Skeletal muscle tissue (tissue), 4 donors: ENCODE results near the gene RHOXF2. TPM values are rescaled to one million over a fixed set of nuclear protein-coding genes. Genes with fewer than 3 reads are reported as not detected.
"Not testable (repeated sequence)": the region's sequence is repeated elsewhere in the genome, so short reads cannot be mapped to it uniquely, and the experiment has no call there.

ENCODE experiments used
- H3K27ac ChIP-seq: one replicate; pipeline ENCODE4 v1.7.0; 2013; ENCODE audit warnings: mild to moderate bottlenecking, low read depth, low read length, inconsistent platforms
- H3K27me3 ChIP-seq, 3 donors: one replicate each; pipeline ENCODE4 v1.7.0; 2013; ENCODE audit warnings: low read length in 3 of 3; ENCODE audit not compliant: control insufficient read depth in 3 of 3, insufficient read depth in 3 of 3
- H3K36me3 ChIP-seq, 3 donors: one replicate each; pipeline ENCODE4 v1.7.0; 2013; ENCODE audit warnings: low read length in 3 of 3; ENCODE audit not compliant: control insufficient read depth in 3 of 3, insufficient read depth in 3 of 3
- H3K4me1 ChIP-seq, 3 donors: one replicate each; pipeline ENCODE4 v1.7.0; 2013; ENCODE audit warnings: low read length in 3 of 3, mild to moderate bottlenecking in 3 of 3; ENCODE audit not compliant: control insufficient read depth in 3 of 3, insufficient read depth in 3 of 3
- H3K4me3 ChIP-seq, 3 donors: one replicate each; pipeline ENCODE4 v1.7.0; 2013; ENCODE audit warnings: low read length in 3 of 3
- H3K9ac ChIP-seq, 3 donors: one replicate each; pipeline ENCODE4 v1.7.0; 2013; ENCODE audit warnings: low read length in 3 of 3, mild to moderate bottlenecking in 3 of 3, moderate library complexity in 2 of 3, low read depth in 1 of 3
- H3K9me3 ChIP-seq, 3 donors: one replicate each; pipeline ENCODE4 v1.7.0; 2013; ENCODE audit warnings: low read length in 3 of 3; ENCODE audit not compliant: control insufficient read depth in 3 of 3
- total RNA-seq: library from RNA; depleted of rRNA; stranded (reverse); fragments of >200 nt; gene quantifications from one replicate; pipeline ENCODE4 v1.2.3, GENCODE V29; 2014
- donor health status: Osteomylitis.

The RHOXF2 gene
- total RNA-seq, 1 donor from 2014 or later: not detected

GRCh38 chrX:120140293-120140981 lies 18.0 kb upstream of the RHOXF2 start:
- H3K4me1 ChIP-seq: no peaks in the 10 kb centered on the region
- no peaks in the 10 kb centered on the region for H3K27me3 ChIP-seq
- no peak overlapping the region for H3K4me3 ChIP-seq
- no peak overlapping the region for H3K9ac ChIP-seq
- H3K36me3 ChIP-seq: no peaks in the 10 kb centered on the region
- H3K9me3 ChIP-seq: no peaks in the 10 kb centered on the region
- no peak overlapping the region for H3K27ac ChIP-seq

- H3K27ac ChIP-seq: no peak overlapping the region
- H3K4me3 ChIP-seq: no peak overlapping the region
Measured at GRCh38 chrX:120144178-120144844, 14.1 kb upstream of the RHOXF2 start.

GRCh38 chrX:120145295-120145925 lies 13.0 kb upstream of the RHOXF2 start:
- Histone ChIP-seq H3K27ac (no peak overlapping the region), H3K4me1 (no peaks in the 10 kb centered on the region), H3K9me3 (no peaks in the 10 kb centered on the region), H3K4me3 (no peak overlapping the region), H3K27me3 (no peaks in the 10 kb centered on the region), H3K9ac (no peak overlapping the region), H3K36me3 (no peaks in the 10 kb centered on the region)

More at GRCh38 chrX:120144178-120144844, 14.1 kb upstream of the RHOXF2 start:
- Histone ChIP-seq H3K9ac (no peak overlapping the region), H3K4me1 (no peaks in the 10 kb centered on the region), H3K9me3 (no peaks in the 10 kb centered on the region), H3K36me3 (no peaks in the 10 kb centered on the region), H3K27me3 (no peaks in the 10 kb centered on the region)

DNA sequence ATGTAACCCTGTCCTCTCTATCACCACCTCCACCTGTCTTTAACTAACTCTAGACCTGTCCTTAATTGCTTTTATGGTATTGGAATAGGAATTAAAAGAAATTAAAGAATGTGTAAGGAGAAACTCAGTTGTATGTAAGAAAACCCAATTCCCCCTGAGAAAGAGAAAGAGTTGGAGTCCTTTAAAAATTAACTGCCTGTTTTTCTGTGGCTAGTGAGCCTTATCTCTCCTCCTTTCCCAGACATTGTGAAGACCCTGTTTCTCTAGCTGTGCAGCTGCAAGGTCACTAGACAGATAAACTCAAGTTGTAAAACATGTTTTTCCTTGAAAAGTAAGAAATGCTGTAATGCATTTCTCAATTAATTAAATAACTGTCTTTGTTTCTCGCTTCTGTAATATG lies 12.1 kb upstream of the RHOXF2 start:
- H3K27me3 ChIP-seq, H3K27ac ChIP-seq, H3K4me3 ChIP-seq, H3K36me3 ChIP-seq, H3K9ac ChIP-seq, H3K4me1 ChIP-seq, H3K9me3 ChIP-seq: not testable (repeated sequence)

DNA sequence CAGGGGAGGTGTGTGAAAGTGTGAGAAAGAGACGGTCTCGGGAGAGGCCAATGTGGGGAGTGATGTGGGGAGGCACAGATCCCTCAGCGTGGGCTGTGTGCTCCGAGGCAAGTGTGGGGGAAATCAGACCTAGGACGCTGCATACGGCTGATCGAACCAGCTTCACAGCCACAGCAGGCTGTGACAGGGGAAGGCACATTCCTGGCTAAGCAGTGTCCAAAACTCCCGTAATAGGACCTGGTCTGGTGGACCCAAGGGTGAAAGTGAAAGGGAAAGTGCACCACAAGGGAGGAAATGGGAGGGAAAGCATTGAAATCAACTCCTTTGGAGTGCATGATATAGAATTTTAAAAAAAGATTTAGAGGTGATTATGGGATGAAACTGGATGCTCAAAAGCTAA lies 10.9 kb upstream of the RHOXF2 start:
- H3K27me3 ChIP-seq: no peaks in the 10 kb centered on the region
- no peak overlapping the region for H3K27ac ChIP-seq
- no peak overlapping the region for H3K9ac ChIP-seq
- no peaks in the 10 kb centered on the region for H3K4me1 ChIP-seq
- H3K4me3 ChIP-seq: no peak overlapping the region
- H3K9me3 ChIP-seq: no peaks in the 10 kb centered on the region
- no peaks in the 10 kb centered on the region for H3K36me3 ChIP-seq

DNA sequence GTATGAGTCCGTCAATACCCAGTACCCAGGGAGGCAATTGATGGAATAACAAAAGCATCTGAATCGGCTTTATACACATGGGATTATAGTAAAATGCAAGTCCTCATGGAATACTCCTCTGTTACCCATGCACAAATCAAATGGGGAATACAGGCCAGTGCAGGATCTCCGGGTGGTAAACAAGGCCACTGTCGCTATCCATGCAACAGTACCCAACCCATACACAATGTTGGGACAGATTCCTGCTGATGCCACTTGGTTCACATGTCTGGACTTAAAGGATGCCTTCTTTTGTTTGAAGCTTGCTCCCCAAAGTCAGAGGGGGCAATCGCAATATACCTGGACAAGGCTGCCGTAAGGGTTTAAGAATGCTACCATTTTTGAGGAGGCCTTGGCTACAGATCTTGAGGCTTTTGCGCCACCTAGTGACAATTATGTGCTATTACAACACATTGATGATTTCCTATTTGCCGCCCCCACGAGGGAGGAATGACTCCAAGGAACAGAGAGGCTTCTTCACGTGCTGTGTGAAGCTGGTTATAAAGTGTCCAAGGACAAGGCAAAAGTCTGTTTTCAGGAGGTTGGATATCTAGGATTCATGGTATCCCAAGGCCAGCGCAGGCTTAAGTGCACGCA lies 8.2 kb upstream of the RHOXF2 start:
- H3K9ac ChIP-seq, H3K4me1 ChIP-seq, H3K27ac ChIP-seq, H3K9me3 ChIP-seq, H3K4me3 ChIP-seq, H3K36me3 ChIP-seq, H3K27me3 ChIP-seq: not testable (repeated sequence)

DNA sequence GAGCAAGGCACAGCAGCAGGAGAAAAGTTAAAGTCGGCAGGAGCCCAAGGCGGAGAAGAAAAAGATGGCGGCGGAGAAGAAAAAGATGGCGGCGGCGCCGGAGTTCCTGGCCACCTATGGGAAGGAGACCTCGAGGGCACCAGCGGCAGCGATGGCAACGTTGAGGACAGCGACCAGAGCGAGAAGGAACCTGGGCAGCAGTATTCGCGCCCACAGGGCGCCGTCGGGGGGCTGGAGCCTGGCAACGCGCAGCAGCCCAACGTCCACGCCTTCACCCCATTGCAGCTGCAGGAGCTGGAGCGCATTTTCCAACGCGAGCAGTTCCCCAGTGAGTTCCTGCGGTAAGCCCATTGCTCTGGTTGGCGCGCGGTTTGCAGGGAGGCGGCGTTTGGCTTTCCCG lies 673 bp downstream of the RHOXF2 start:
- not testable (repeated sequence) for H3K27me3 ChIP-seq, H3K4me1 ChIP-seq

GRCh38 chrX:120193254-120193653 lies 34.8 kb downstream of the RHOXF2 start:
- H3K9ac ChIP-seq, H3K36me3 ChIP-seq, H3K4me1 ChIP-seq, H3K4me3 ChIP-seq, H3K27ac ChIP-seq, H3K27me3 ChIP-seq, H3K9me3 ChIP-seq: not testable (repeated sequence)

More for the DNA sequence above, 673 bp downstream of the RHOXF2 start:
- H3K27ac ChIP-seq, H3K9me3 ChIP-seq, H3K36me3 ChIP-seq, H3K4me3 ChIP-seq, H3K9ac ChIP-seq: not testable (repeated sequence)

- not testable (repeated sequence) for H3K9ac ChIP-seq, H3K27me3 ChIP-seq, H3K36me3 ChIP-seq, H3K9me3 ChIP-seq, H3K4me3 ChIP-seq, H3K27ac ChIP-seq, H3K4me1 ChIP-seq
Measured at GRCh38 chrX:120193720-120194119, 35.3 kb downstream of the RHOXF2 start.

- not testable (repeated sequence) for H3K4me1 ChIP-seq, H3K36me3 ChIP-seq, H3K27me3 ChIP-seq, H3K4me3 ChIP-seq, H3K9me3 ChIP-seq, H3K9ac ChIP-seq, H3K27ac ChIP-seq
Measured at GRCh38 chrX:120195786-120196185, 37.4 kb downstream of the RHOXF2 start.
